Suprapubic skin (tissue), 4 donors: ENCODE data around the gene CCDC92B. TPM values are rescaled to one million over a fixed set of nuclear protein-coding genes. Genes with fewer than 3 reads are reported as not detected.

Experiments
- DNase-seq, 2 donors: peaks; one replicate each; pipeline ENCODE4 v3.0.0-alpha.2; 2019; ENCODE audit warnings: low spot score in 2 of 2
- H3K27ac ChIP-seq: fragments of 200-600 bp; sonication (generic); one replicate; pipeline ENCODE4 v1.5.1; 2019
- H3K27me3 ChIP-seq: fragments of 200-600 bp; sonication (generic); one replicate; pipeline ENCODE4 v1.5.1; 2019
- H3K36me3 ChIP-seq: fragments of 200-600 bp; sonication (generic); one replicate; pipeline ENCODE4 v1.5.1; 2019
- H3K4me1 ChIP-seq: fragments of 200-600 bp; sonication (generic); one replicate; pipeline ENCODE4 v1.5.1; 2019
- H3K4me3 ChIP-seq: fragments of 200-600 bp; sonication (generic); one replicate; pipeline ENCODE4 v1.5.1; 2019; ENCODE audit warnings: mild to moderate bottlenecking
- H3K9me3 ChIP-seq: fragments of 200-600 bp; sonication (generic); one replicate; pipeline ENCODE4 v1.5.1; 2019
- CTCF ChIP-seq, 2 donors: fragments of 200-600 bp in 1 of 2; fragments of 450-650 bp in 1 of 2; sonication (generic) in 1 of 2; IDR thresholded peaks; one replicate each; pipeline ENCODE4 v1.5.1; 2016 to 2019; ENCODE audit warnings: antibody characterized with exemption in 2 of 2, mild to moderate bottlenecking in 1 of 2, moderate library complexity in 1 of 2
- EP300 ChIP-seq: sonication (generic); formaldehyde crosslinking; IDR thresholded peaks from one replicate; pipeline ENCODE4 v1.6.1; 2017; ENCODE audit warnings: antibody characterized with exemption
- POLR2A ChIP-seq, 2 donors: fragments of 450-650 bp; IDR thresholded peaks; one replicate each; pipeline ENCODE4 v1.6.1; 2017; ENCODE audit warnings: antibody characterized with exemption in 2 of 2, mild to moderate bottlenecking in 2 of 2, moderate library complexity in 2 of 2
- POLR2AphosphoS5 ChIP-seq, 3 donors: sonication (generic); formaldehyde crosslinking; IDR thresholded peaks; one replicate each; pipeline ENCODE4 v1.6.1; 2017; ENCODE audit warnings: antibody characterized with exemption in 3 of 3
- WGBS: methylation state at CpG from one replicate; pipeline ENCODE4 v1.1.5; 2018; 5-methylcytosine and 5-hydroxymethylcytosine counted together
- total RNA-seq, 4 donors: library from RNA; depleted of rRNA; stranded (reverse); fragments of >200 nt; gene quantifications; one replicate each; pipeline ENCODE4 v1.1.0, GENCODE V29; 2016

CCDC92B gene
- total RNA-seq, 4 donors from 2014 or later: 0.42 to 1.6 (median 0.84) TPM

DNA sequence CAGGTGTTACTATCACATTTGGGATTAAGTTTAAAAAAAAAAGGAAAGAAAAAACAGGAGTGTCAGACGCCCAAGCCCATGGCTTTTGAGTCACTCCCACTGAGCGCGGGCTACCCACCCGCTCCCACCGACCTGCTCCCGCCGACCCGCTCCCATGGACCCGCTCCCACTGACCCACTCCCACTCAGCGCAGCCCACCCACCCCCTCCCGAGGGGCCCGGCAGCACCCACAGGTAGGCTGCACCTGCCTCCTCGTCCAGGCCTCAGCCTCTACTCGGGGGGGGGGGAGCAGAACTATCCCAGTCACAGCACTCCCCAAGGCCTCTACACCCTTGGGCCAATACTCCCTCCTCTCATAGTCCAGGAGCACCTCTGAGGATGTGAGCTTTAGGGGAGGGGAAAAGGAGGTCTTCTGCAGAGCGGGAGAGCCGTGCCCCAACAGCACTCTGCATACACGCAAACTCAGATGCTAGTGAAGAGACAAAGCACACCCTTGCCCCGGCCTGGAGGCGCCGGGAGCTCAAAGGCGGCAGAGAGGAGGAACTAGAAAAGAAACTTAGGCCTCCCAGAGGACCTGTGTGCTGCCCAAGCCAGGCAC lies 40.8 kb downstream of the CCDC92B start:
- no peak for DNase-seq
- H3K27ac ChIP-seq: peak overlapping the region; percentile 89
- no peaks in the 10 kb centered on the region for H3K9me3 ChIP-seq
- no peaks in the 10 kb centered on the region for H3K27me3 ChIP-seq
- peaks cover 70% of the 10 kb centered on the region for H3K4me1 ChIP-seq
- H3K36me3 ChIP-seq: peaks cover 7% of the 10 kb centered on the region
- peak overlapping the region; percentile 72 for H3K4me3 ChIP-seq
- WGBS: 37% methylated on average over 16 of the region's 21 CpGs
- no peak for TF ChIP-seq CTCF (IDR thresholded peaks at IDR 0.05)
- no peak for TF ChIP-seq EP300

- Histone ChIP-seq H3K9me3 (no peaks in the 10 kb centered on the region), H3K4me3 (peak overlapping the region; percentile 72), H3K27ac (peak overlapping the region; percentile 89), H3K36me3 (peaks cover 15% of the 10 kb centered on the region), H3K4me1 (peaks cover 70% of the 10 kb centered on the region), H3K27me3 (no peaks in the 10 kb centered on the region)
- DNase-seq: no peak
- 66% methylated on average over 10 of the region's 13 CpGs for WGBS
- TF ChIP-seq CTCF (IDR thresholded peaks at IDR 0.05) (peak in 1 of 2 donors; percentile 39), POLR2A (IDR thresholded peaks at IDR 0.05) (no peak), POLR2AphosphoS5 (IDR thresholded peaks at IDR 0.05) (no peak), EP300 (no peak)
These were observed 41.5 kb downstream of the CCDC92B start for GRCh38 chr17:2707721-2708584.

DNA sequence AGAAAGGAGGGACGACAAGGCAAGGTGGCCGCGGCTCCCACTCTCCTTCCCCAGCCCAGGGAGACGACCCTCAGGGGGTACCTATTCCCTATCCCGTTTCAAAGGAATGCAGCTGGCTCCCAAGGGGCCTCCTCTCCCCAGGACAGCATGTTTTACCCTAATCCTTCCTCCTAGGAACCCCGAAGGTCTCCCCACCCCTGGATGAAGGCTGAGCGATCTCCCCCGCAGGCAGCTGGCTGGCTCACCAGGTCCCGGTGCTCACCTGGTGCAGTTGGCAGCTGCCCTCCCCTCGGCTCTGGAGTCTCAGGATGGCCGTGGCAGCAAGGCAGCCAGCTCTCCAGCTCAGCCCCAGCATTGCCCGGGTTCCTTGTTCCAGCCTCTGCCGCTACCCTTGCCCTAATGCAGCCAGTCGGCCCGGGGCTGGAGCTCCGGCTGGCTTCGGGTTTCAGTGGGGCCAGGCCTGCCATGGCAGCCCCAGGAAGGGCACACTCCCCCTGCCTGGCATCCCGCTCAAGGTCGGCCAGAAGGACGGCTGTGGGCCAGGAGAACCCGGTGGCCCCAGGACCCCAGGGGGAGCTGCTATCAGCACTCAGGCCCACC lies 42.4 kb downstream of the CCDC92B start:
- TF ChIP-seq POLR2A (IDR thresholded peaks at IDR 0.05) (no peak), POLR2AphosphoS5 (IDR thresholded peaks at IDR 0.05) (no peak), EP300 (no peak), CTCF (IDR thresholded peaks at IDR 0.05) (no peak)
- Histone ChIP-seq H3K4me3 (peak overlapping the region; percentile 72), H3K36me3 (peaks cover 23% of the 10 kb centered on the region), H3K27me3 (no peaks in the 10 kb centered on the region), H3K9me3 (no peaks in the 10 kb centered on the region), H3K27ac (peak overlapping the region; percentile 89), H3K4me1 (peaks cover 61% of the 10 kb centered on the region)
- no peak for DNase-seq
- 42% methylated on average over 14 of the region's 21 CpGs for WGBS

GRCh38 chr17:2705888-2706795 lies 43.3 kb downstream of the CCDC92B start:
- Histone ChIP-seq H3K9me3 (no peaks in the 10 kb centered on the region), H3K4me3 (no peak overlapping the region), H3K36me3 (peaks cover 32% of the 10 kb centered on the region), H3K27me3 (no peaks in the 10 kb centered on the region), H3K27ac (no peak overlapping the region), H3K4me1 (peaks cover 59% of the 10 kb centered on the region)
- TF ChIP-seq EP300: no peak
- TF ChIP-seq POLR2AphosphoS5 (IDR thresholded peaks at IDR 0.05): no peak
- TF ChIP-seq CTCF (IDR thresholded peaks at IDR 0.05): no peak
- no peak for TF ChIP-seq POLR2A (IDR thresholded peaks at IDR 0.05)
- WGBS: 89% methylated on average over 22 of the region's 25 CpGs
- peak in 1 of 2 donors; percentile 48 for DNase-seq
